HepG2 (cell line): ENCODE data around the gene PNRC1. TPM values are rescaled to one million over a fixed set of nuclear protein-coding genes. Genes with fewer than 3 reads are reported as not detected.

Source experiments
- AGO1 ChIP-seq: fragments of 200-400 bp; formaldehyde crosslinking; IDR thresholded peaks from 2 replicates; pipeline ENCODE4 v1.6.1; 2017; ENCODE audit warnings: mild to moderate bottlenecking, low read depth, low read length, moderate library complexity; ENCODE audit not compliant: poor library complexity, severe bottlenecking
- CBFB ChIP-seq: sonication (generic); formaldehyde crosslinking; IDR thresholded peaks from 2 replicates; pipeline ENCODE4 v1.4.0; 2020; ENCODE audit warnings: missing genetic modification reagents
- ETV5 ChIP-seq: IDR thresholded peaks from 2 replicates; pipeline ENCODE4 v1.6.1; 2018; ENCODE audit warnings: missing biosample characterization, missing genetic modification reagents, inconsistent platforms, borderline replicate concordance
- GATA4 ChIP-seq: sonication (generic); IDR thresholded peaks from 2 replicates; pipeline ENCODE4 v1.6.1; 2016; ENCODE audit warnings: antibody characterized with exemption, low read depth, borderline replicate concordance
- LRRFIP1 ChIP-seq: sonication (generic); formaldehyde crosslinking; conservative IDR thresholded peaks from 2 replicates; pipeline ENCODE4 v1.4.0; 2020; ENCODE audit warnings: missing genetic modification reagents
- MED1 ChIP-seq: sonication (generic); formaldehyde crosslinking; IDR thresholded peaks from 2 replicates; pipeline ENCODE4 v1.4.0; 2020; ENCODE audit warnings: missing genetic modification reagents
- MYNN ChIP-seq: sonication (generic); formaldehyde crosslinking; IDR thresholded peaks from 2 replicates; pipeline ENCODE4 v1.4.0; 2020; ENCODE audit warnings: mild to moderate bottlenecking, low read depth, missing genetic modification reagents
- NCOR1 ChIP-seq: fragments of 200-600 bp; sonication (generic); IDR thresholded peaks from 2 replicates; pipeline ENCODE4 v1.7.0; 2017; ENCODE audit warnings: antibody characterized with exemption, low read length, borderline replicate concordance
- NONO ChIP-seq, 2 experiments: fragments of 450-650 bp in 1 of 2; sonication (generic) in 1 of 2; formaldehyde crosslinking in 1 of 2; IDR thresholded peaks in 1 of 2; conservative IDR thresholded peaks in 1 of 2; 2 replicates each; pipeline versions ENCODE4 v1.6.1 to v1.8.0; 2017 to 2022; ENCODE audit warnings: mild to moderate bottlenecking in 1 of 2, missing genetic modification reagents in 1 of 2, moderate library complexity in 1 of 2
- NPAS2 ChIP-seq: sonication (generic); formaldehyde crosslinking; IDR thresholded peaks from 2 replicates; pipeline ENCODE4 v1.8.0; 2022; ENCODE audit warnings: mild to moderate bottlenecking, missing genetic modification reagents, borderline replicate concordance
- NRL ChIP-seq: sonication (generic); formaldehyde crosslinking; IDR thresholded peaks from 2 replicates; pipeline ENCODE4 v1.5.0; 2020; ENCODE audit warnings: missing genetic modification reagents, mild to moderate bottlenecking, moderate library complexity, borderline replicate concordance
- PHB2 ChIP-seq: fragments of 450-650 bp; IDR thresholded peaks from 2 replicates; pipeline ENCODE4 v1.6.1; 2018; ENCODE audit not compliant: partially characterized antibody
- PLSCR1 ChIP-seq: sonication (generic); formaldehyde crosslinking; IDR thresholded peaks from 2 replicates; pipeline ENCODE4 v1.5.0; 2020; ENCODE audit warnings: missing genetic modification reagents, mild to moderate bottlenecking, borderline replicate concordance
- POLR2A ChIP-seq, 2 experiments: IDR thresholded peaks; 2 replicates each; pipeline ENCODE4 v1.6.1; 2011; ENCODE audit warnings: low read depth in 2 of 2, low read length in 2 of 2, mild to moderate bottlenecking in 1 of 2, moderate library complexity in 1 of 2; ENCODE audit not compliant: insufficient read depth in 1 of 2
- SCMH1 ChIP-seq: sonication (generic); formaldehyde crosslinking; IDR thresholded peaks from 2 replicates; pipeline ENCODE4 v1.9.0; 2021; ENCODE audit warnings: missing genetic modification reagents, mild to moderate bottlenecking, borderline replicate concordance
- SMARCE1 ChIP-seq: fragments of 450-650 bp; IDR thresholded peaks from 2 replicates; pipeline ENCODE4 v1.6.1; 2017; ENCODE audit warnings: borderline replicate concordance
- TARDBP ChIP-seq: sonication (generic); formaldehyde crosslinking; IDR thresholded peaks from 2 replicates; pipeline ENCODE4 v1.8.0; 2022; ENCODE audit warnings: mild to moderate bottlenecking, missing genetic modification reagents
- TBX2 ChIP-seq: sonication (generic); formaldehyde crosslinking; IDR thresholded peaks from 2 replicates; pipeline ENCODE4 v1.5.0; 2020; ENCODE audit warnings: missing genetic modification reagents, mild to moderate bottlenecking, borderline replicate concordance
- ZBTB25 ChIP-seq: IDR thresholded peaks from 2 replicates; pipeline ENCODE4 v1.6.1; 2018; ENCODE audit warnings: missing genetic modification reagents
- ZGPAT ChIP-seq: IDR thresholded peaks from 2 replicates; pipeline ENCODE4 v1.6.1; 2016; ENCODE audit warnings: mild to moderate bottlenecking
- ZNF225 ChIP-seq: sonication (generic); formaldehyde crosslinking; IDR thresholded peaks from 2 replicates; pipeline ENCODE4 v1.4.0; 2020; ENCODE audit warnings: mild to moderate bottlenecking, missing genetic modification reagents
- ZNF614 ChIP-seq: IDR thresholded peaks from 2 replicates; pipeline ENCODE4 v1.6.1; 2018; ENCODE audit warnings: missing biosample characterization, missing genetic modification reagents, inconsistent platforms, borderline replicate concordance
- ZNF782 ChIP-seq: sonication (generic); formaldehyde crosslinking; IDR thresholded peaks from 2 replicates; pipeline ENCODE4 v1.4.0; 2020; ENCODE audit warnings: missing genetic modification reagents, mild to moderate bottlenecking, borderline replicate concordance
- polyA plus RNA-seq, 8 experiments: library from polyadenylated mRNA; depleted of rRNA in 3 of 8; stranded (reverse) in 7 of 8; unstranded in 1 of 8; fragments of >200 nt; fragmentation: Illumina TruSeq in 4 of 8; extraction: Trizol in 4 of 8; gene quantifications; 2 replicates each; pipeline versions ENCODE4 v1.2.1 to v1.2.3, GENCODE V29; 2011 to 2016; ENCODE audit warnings: low read depth in 4 of 8, missing spikeins in 1 of 8, mixed read lengths in 1 of 8; ENCODE audit not compliant: insufficient read depth in 1 of 8
- total RNA-seq, 5 experiments: library from RNA; depleted of rRNA; stranded (reverse); fragments of >200 nt; fragmentation: Illumina TruSeq; extraction: Trizol; gene quantifications; 2 replicates each; pipeline ENCODE4 v1.2.3, GENCODE V29; 2016; ENCODE audit warnings: low read depth in 1 of 5

Gene PNRC1
- total and polyA plus RNA-seq, 2 of the 13 experiments (the other 11 are each of a cell fraction or from before 2014, with no cell fraction given) = 17.6 to 36.0 TPM

- peak; percentile 58 for TF ChIP-seq TBX2 (CRISPR knock-in tag)
- 0 out of 2 replicates have a peak, but pooled peaks have one; percentile 26 for TF ChIP-seq ZGPAT
- TF ChIP-seq AGO1 = no peak
- TF ChIP-seq NONO (IDR thresholded peaks at IDR 0.05) = no peak
- TF ChIP-seq NONO (CRISPR knock-in tag; conservative IDR thresholded peaks at IDR 0.05) = no peak
- TF ChIP-seq NPAS2 = no peak
- no peak for TF ChIP-seq ZBTB25 (CRISPR knock-in tag)
- no peak for TF ChIP-seq SMARCE1
- no peak for TF ChIP-seq MYNN (CRISPR knock-in tag)
- peak in 1 of 2 experiments; percentile 53; a peak in 2 of 4 replicates for TF ChIP-seq POLR2A (IDR thresholded peaks at IDR 0.05; ENCODE audit: insufficient read depth in 1 of 2, low read depth in 2 of 2, low read length in 2 of 2)
- TF ChIP-seq ETV5 (CRISPR knock-in tag) = 0 out of 2 replicates have a peak, but pooled peaks have one; percentile 3
- no peak for TF ChIP-seq CBFB (CRISPR knock-in tag)
- TF ChIP-seq GATA4 = no peak
- TF ChIP-seq TARDBP (CRISPR knock-in tag) = 0 out of 2 replicates have a peak, but pooled peaks have one; percentile 21
- no peak for TF ChIP-seq SCMH1 (CRISPR knock-in tag)
- no peak for TF ChIP-seq PHB2
- no peak for TF ChIP-seq PLSCR1 (CRISPR knock-in tag)
- no peak for TF ChIP-seq LRRFIP1 (CRISPR knock-in tag)
- TF ChIP-seq NRL = no peak
- no peak for TF ChIP-seq ZNF614 (CRISPR knock-in tag)
- TF ChIP-seq NCOR1 = 0 out of 2 replicates have a peak, but pooled peaks have one; percentile 20
- TF ChIP-seq MED1 (CRISPR knock-in tag) = no peak
- TF ChIP-seq ZNF225 (CRISPR knock-in tag) = no peak
- no peak for TF ChIP-seq ZNF782 (CRISPR knock-in tag)
Measured at GRCh38 chr6:89035252-89036101, 45.1 kb upstream of the PNRC1 start (continued).
